K562 (cell line): ENCODE results near the gene TRAF7. TPM values are rescaled to one million over a fixed set of nuclear protein-coding genes. Genes with fewer than 3 reads are reported as not detected.

ENCODE experiments used
- BCOR ChIP-seq: fragments of 450-650 bp; IDR thresholded peaks from 2 replicates; pipeline ENCODE4 v1.6.1; 2016
- BHLHE40 ChIP-seq: IDR thresholded peaks from 2 replicates; pipeline ENCODE4 v1.6.1; 2011; ENCODE audit warnings: low read length, improper control_type of control experiment
- BRF1 ChIP-seq: IDR thresholded peaks from 3 replicates; pipeline ENCODE4 v1.6.1; 2011; ENCODE audit warnings: borderline replicate concordance, mild to moderate bottlenecking; ENCODE audit not compliant: insufficient read length; ENCODE audit errors: extremely low read depth
- DACH1 ChIP-seq: fragments of 450-650 bp; IDR thresholded peaks from 2 replicates; pipeline ENCODE4 v1.6.1; 2018; ENCODE audit not compliant: partially characterized antibody
- FOXP1 ChIP-seq: sonication (generic); formaldehyde crosslinking; IDR thresholded peaks from 2 replicates; pipeline ENCODE4 v1.8.0; 2022; ENCODE audit warnings: mild to moderate bottlenecking, missing genetic modification reagents
- HEY1 ChIP-seq: fragments of 250-450 bp; sonication (Bioruptor Pico); IDR thresholded peaks from 2 replicates; pipeline ENCODE4 v1.5.0; 2020; ENCODE audit warnings: mild to moderate bottlenecking, moderate library complexity, borderline replicate concordance
- HNRNPK ChIP-seq: fragments of 200-400 bp; formaldehyde crosslinking; IDR thresholded peaks from one replicate; pipeline ENCODE4 v1.6.1; 2018; ENCODE audit warnings: mild to moderate bottlenecking, low read depth, low read length; ENCODE audit not compliant: poor library complexity, severe bottlenecking
- ILF3 ChIP-seq: fragments of 450-650 bp; IDR thresholded peaks from 2 replicates; pipeline ENCODE4 v1.6.1; 2018; ENCODE audit warnings: antibody characterized with exemption, mild to moderate bottlenecking, moderate library complexity, borderline replicate concordance
- MAFF ChIP-seq: IDR thresholded peaks from 2 replicates; pipeline ENCODE4 v1.6.1; 2012; ENCODE audit warnings: low read length, improper control_type of control experiment
- MCM2 ChIP-seq: fragments of 450-650 bp; IDR thresholded peaks from 2 replicates; pipeline ENCODE4 v1.6.1; 2017; ENCODE audit warnings: low read depth, mild to moderate bottlenecking
- MXI1 ChIP-seq: IDR thresholded peaks from 2 replicates; pipeline ENCODE4 v1.6.1; 2011; ENCODE audit warnings: low read depth, mild to moderate bottlenecking, improper control_type of control experiment, low read length
- NFIC ChIP-seq: fragments of 450-650 bp; IDR thresholded peaks from 2 replicates; pipeline ENCODE4 v1.6.1; 2017; ENCODE audit warnings: mild to moderate bottlenecking, inconsistent platforms
- NFYB ChIP-seq: IDR thresholded peaks from 2 replicates; pipeline ENCODE4 v1.6.1; 2011; ENCODE audit warnings: mild to moderate bottlenecking, moderate library complexity; ENCODE audit not compliant: insufficient read length; ENCODE audit errors: extremely low read depth
- POLR2G ChIP-seq: fragments of 200-400 bp; formaldehyde crosslinking; IDR thresholded peaks from 2 replicates; pipeline ENCODE4 v1.6.1; 2017; ENCODE audit warnings: low read depth, mild to moderate bottlenecking, antibody characterized with exemption, low read length, moderate library complexity
- PYGO2 ChIP-seq: fragments of 450-650 bp; IDR thresholded peaks from 2 replicates; pipeline ENCODE4 v1.6.1; 2016; ENCODE audit warnings: mild to moderate bottlenecking, missing genetic modification characterization, moderate library complexity, missing compliant biosample characterization
- RB1 ChIP-seq: fragments of 450-650 bp; IDR thresholded peaks from 2 replicates; pipeline ENCODE4 v1.6.1; 2017; ENCODE audit warnings: low read depth, mild to moderate bottlenecking
- RUNX1 ChIP-seq: sonication (generic); IDR thresholded peaks from 2 replicates; pipeline ENCODE4 v1.6.1; 2016; ENCODE audit warnings: antibody characterized with exemption, low read depth
- SNIP1 ChIP-seq: fragments of 450-650 bp; IDR thresholded peaks from 2 replicates; pipeline ENCODE4 v1.7.1; 2017; ENCODE audit warnings: low read depth, mild to moderate bottlenecking
- SRSF1 ChIP-seq: fragments of 200-400 bp; formaldehyde crosslinking; IDR thresholded peaks from 2 replicates; pipeline ENCODE4 v1.6.1; 2017; ENCODE audit warnings: mild to moderate bottlenecking, low read depth, low read length, moderate library complexity
- STAT5B ChIP-seq: fragments of 250-450 bp; sonication (Bioruptor Pico); IDR thresholded peaks from 2 replicates; pipeline ENCODE4 v1.8.0; 2021; ENCODE audit warnings: mild to moderate bottlenecking, inconsistent platforms
- STAT6 ChIP-seq: sonication (generic); formaldehyde crosslinking; IDR thresholded peaks from 2 replicates; pipeline ENCODE4 v1.8.1; 2023; ENCODE audit warnings: mild to moderate bottlenecking, missing genetic modification reagents
- TRIM28 ChIP-seq: fragments of 450-650 bp; IDR thresholded peaks from 2 replicates; pipeline ENCODE4 v1.6.1; 2017
- WHSC1 ChIP-seq: IDR thresholded peaks from one replicate; pipeline ENCODE4 v1.6.1; 2012; ENCODE audit warnings: low read length, control low read depth, inconsistent platforms
- ZNF24 ChIP-seq: fragments of 450-650 bp; IDR thresholded peaks from 2 replicates; pipeline ENCODE4 v1.6.1; 2016
- ZNF668 ChIP-seq: fragments of 250-450 bp; sonication (Bioruptor Pico); IDR thresholded peaks from 2 replicates; pipeline ENCODE4 v1.8.0; 2022; ENCODE audit warnings: mild to moderate bottlenecking, inconsistent platforms
- polyA plus RNA-seq, 8 experiments: library from polyadenylated mRNA; depleted of rRNA in 4 of 8; stranded (reverse) in 5 of 8; unstranded in 3 of 8; fragments of >200 nt; fragmentation: Nextera tagmentation in 2 of 8; fragmentation: Illumina TruSeq in 1 of 8; extraction: Ambion mirVana in 2 of 8; extraction: Trizol in 1 of 8; gene quantifications; 2 replicates each; pipeline versions ENCODE4 v1.2.1 to v1.2.3, GENCODE V29; 2011 to 2014; ENCODE audit warnings: inconsistent platforms in 1 of 8, missing spikeins in 1 of 8
- total RNA-seq, 7 experiments: library from RNA; depleted of rRNA in 6 of 7; stranded (reverse); fragments of >200 nt in 6 of 7; fragmentation: Illumina TruSeq in 2 of 7; extraction: Trizol in 2 of 7; gene quantifications; 2 replicates each; pipeline versions ENCODE4 v1.2.1 to v1.2.3, GENCODE V29; 2011 to 2021; ENCODE audit warnings: low replicate concordance in 1 of 7
- TF ChIP-seq, protein P1 (sequence below): sonication (generic); formaldehyde crosslinking; IDR thresholded peaks from 2 replicates; pipeline ENCODE4 v1.5.0; 2020; ENCODE audit warnings: missing genetic modification reagents
- TF ChIP-seq, protein P2 (sequence below): fragments of 450-650 bp; IDR thresholded peaks from 2 replicates; pipeline ENCODE4 v1.6.1; 2016; ENCODE audit warnings: missing biosample characterization, missing genetic modification characterization

The TRAF7 gene
- total and polyA plus RNA-seq, 9 of the 15 experiments (the other 6 are each of a cell fraction or from before 2014, with no cell fraction given), result 1.1 to 113 (median 41.6) TPM

GRCh38 chr16:2155091-2155950 is at the start of gene TRAF7 (continued):
- peak; percentile 70; the same call in 1 of the 2 replicates for TF ChIP-seq STAT6 (CRISPR knock-in tag)
- no peak; the same call in 1 of the 2 replicates for TF ChIP-seq ILF3
- TF ChIP-seq POLR2G, result peak; percentile 100
- TF ChIP-seq MCM2, result no peak
- no peak for TF ChIP-seq PYGO2 (tag)
- TF ChIP-seq HEY1 (CRISPR knock-in tag), result no peak
- TF ChIP-seq MAFF, result no peak
- no peak for TF ChIP-seq DACH1
- TF ChIP-seq STAT5B (CRISPR knock-in tag), result no peak
- no peak for TF ChIP-seq HNRNPK
- TF ChIP-seq ZNF24, result peak; percentile 40; the same call in 1 of the 2 replicates
- peak; percentile 68 for TF ChIP-seq BCOR
- TF ChIP-seq RB1, result peak; percentile 81
- no peak; the same call in 1 of the 2 replicates for TF ChIP-seq FOXP1
- TF ChIP-seq SRSF1, result no peak
- TF ChIP-seq NFYB, result peak; percentile 83
- TF ChIP-seq SNIP1, result no peak
- TF ChIP-seq ZNF668 (CRISPR knock-in tag), result no peak
- no peak for TF ChIP-seq BRF1
- TF ChIP-seq TRIM28, result no peak
- peak; percentile 64; the same call in 1 of the 2 replicates for TF ChIP-seq MXI1
- no peak for TF ChIP-seq RUNX1
- TF ChIP-seq, protein P1, sequence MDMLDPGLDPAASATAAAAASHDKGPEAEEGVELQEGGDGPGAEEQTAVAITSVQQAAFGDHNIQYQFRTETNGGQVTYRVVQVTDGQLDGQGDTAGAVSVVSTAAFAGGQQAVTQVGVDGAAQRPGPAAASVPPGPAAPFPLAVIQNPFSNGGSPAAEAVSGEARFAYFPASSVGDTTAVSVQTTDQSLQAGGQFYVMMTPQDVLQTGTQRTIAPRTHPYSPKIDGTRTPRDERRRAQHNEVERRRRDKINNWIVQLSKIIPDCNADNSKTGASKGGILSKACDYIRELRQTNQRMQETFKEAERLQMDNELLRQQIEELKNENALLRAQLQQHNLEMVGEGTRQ (CRISPR knock-in tag), result no peak
- TF ChIP-seq NFIC, result peak; percentile 57
- TF ChIP-seq WHSC1, result no peak
- peak; percentile 36; the same call in 1 of the 2 replicates for TF ChIP-seq BHLHE40
- TF ChIP-seq, protein P2, sequence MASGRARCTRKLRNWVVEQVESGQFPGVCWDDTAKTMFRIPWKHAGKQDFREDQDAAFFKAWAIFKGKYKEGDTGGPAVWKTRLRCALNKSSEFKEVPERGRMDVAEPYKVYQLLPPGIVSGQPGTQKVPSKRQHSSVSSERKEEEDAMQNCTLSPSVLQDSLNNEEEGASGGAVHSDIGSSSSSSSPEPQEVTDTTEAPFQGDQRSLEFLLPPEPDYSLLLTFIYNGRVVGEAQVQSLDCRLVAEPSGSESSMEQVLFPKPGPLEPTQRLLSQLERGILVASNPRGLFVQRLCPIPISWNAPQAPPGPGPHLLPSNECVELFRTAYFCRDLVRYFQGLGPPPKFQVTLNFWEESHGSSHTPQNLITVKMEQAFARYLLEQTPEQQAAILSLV, result no peak
